K562 (cell line): ENCODE measurements around the gene MAP3K4. TPM values are rescaled to one million over a fixed set of nuclear protein-coding genes. Genes with fewer than 3 reads are reported as not detected.

Source experiments
- ATAC-seq: fragments of 200-7000 bp; cut with Tn5 transposase; 3 replicates; pipeline ENCODE4 v1.9.1; 2020; ENCODE audit warnings: moderate library complexity
- BruUV-seq: library from RNA; stranded (reverse); fragments of 400-500 nt; replicated peaks from 2 replicates; lab custom pipeline; 2021; lab: Mats Ljungman, UMichigan
- CTCF ChIA-PET: fragments of 300-600 bp; formaldehyde crosslinking; extraction: SDS; loops from one replicate; lab custom pipeline; 2021; ENCODE audit warnings: low intra/inter-chr PET ratio; lab: Yijun Ruan, JAX
- POLR2A ChIA-PET: fragments of 300-600, 350-650 bp; sonication (Branson Sonifier 250); formaldehyde crosslinking; extraction: SDS; loops from one replicate; lab custom pipeline; 2021; ENCODE audit warnings: antibody characterized with exemption, inconsistent platforms; lab: Yijun Ruan, JAX
- DNase-seq, 4 experiments: peaks; one replicate each; pipeline versions ENCODE4 v3.0.0 to v3.0.0-alpha.2; 2011 to 2018; ENCODE audit warnings: low spot score in 3 of 4, mixed read lengths in 3 of 4; ENCODE audit errors: extremely low read depth in 1 of 4
- FAIRE-seq: peaks from 2 replicates; lab custom pipeline; 2011; peaks lifted over from hg19 to GRCh38; lab: Jason Lieb, UNC
- H2AFZ ChIP-seq: 2 replicates; pipeline ENCODE4 v1.6.0; 2011; ENCODE audit warnings: low read depth, low read length, control low read depth, inconsistent platforms
- H3K27ac ChIP-seq: fragments of 200-600 bp; 3 replicates; pipeline ENCODE4 v1.8.0; 2011; ENCODE audit warnings: low read depth, mild to moderate bottlenecking, control low read depth, inconsistent platforms, low read length, moderate library complexity, mixed read lengths; ENCODE audit errors: extremely low read depth
- H3K27me3 ChIP-seq, 2 experiments: fragments of 300-600 bp in 1 of 2; 2 replicates in 1 of 2; 3 replicates in 1 of 2; pipeline versions ENCODE4 v1.6.0 to v1.8.0; 2011; ENCODE audit warnings: inconsistent platforms in 2 of 2, low read length in 2 of 2, mild to moderate bottlenecking in 1 of 2, mixed read lengths in 1 of 2, moderate library complexity in 1 of 2; ENCODE audit not compliant: control insufficient read depth in 2 of 2, insufficient read depth in 2 of 2
- H3K36me3 ChIP-seq: fragments of 300-600 bp; 3 replicates; pipeline ENCODE4 v1.8.0; 2011; ENCODE audit warnings: mild to moderate bottlenecking, low read length, inconsistent platforms; ENCODE audit not compliant: control insufficient read depth, insufficient read depth
- H3K4me1 ChIP-seq, 2 experiments: fragments of 200-600 bp in 1 of 2; replicated peaks in 1 of 2; 2 replicates in 1 of 2; 3 replicates in 1 of 2; pipeline versions ENCODE4 v1.5.1 to v1.8.0; 2011; ENCODE audit warnings: inconsistent platforms in 2 of 2, low read length in 2 of 2, mild to moderate bottlenecking in 1 of 2, mixed read lengths in 1 of 2, moderate library complexity in 1 of 2; ENCODE audit not compliant: control insufficient read depth in 2 of 2, insufficient read depth in 2 of 2
- H3K4me2 ChIP-seq: 2 replicates; pipeline ENCODE4 v1.6.1; 2011; ENCODE audit warnings: low read length, control low read depth, inconsistent platforms, mixed read lengths; ENCODE audit not compliant: insufficient read depth
- H3K4me3 ChIP-seq: fragments of 200-600 bp; sonication (generic), shearing (Covaris generic); 2 replicates; pipeline ENCODE4 v1.5.1; 2016; ENCODE audit warnings: control low read depth, inconsistent platforms
- H3K79me2 ChIP-seq: fragments of 200-600 bp; 3 replicates; pipeline ENCODE4 v1.8.0; 2011; ENCODE audit warnings: low read length, inconsistent platforms; ENCODE audit not compliant: control insufficient read depth, insufficient read depth
- H3K9ac ChIP-seq, 2 experiments: 2 replicates each; pipeline versions ENCODE4 v1.6.0 to v1.6.1; 2011; ENCODE audit warnings: low read depth in 2 of 2, low read length in 2 of 2, control low read depth in 1 of 2, inconsistent platforms in 1 of 2, mild to moderate bottlenecking in 1 of 2, mixed read lengths in 1 of 2; ENCODE audit not compliant: insufficient read depth in 1 of 2
- H3K9me1 ChIP-seq: one replicate; pipeline ENCODE4 v1.6.0; 2011; ENCODE audit warnings: inconsistent platforms, mild to moderate bottlenecking, low read length, moderate library complexity; ENCODE audit not compliant: control insufficient read depth, insufficient read depth
- H3K9me3 ChIP-seq: replicated peaks from 2 replicates; pipeline ENCODE4 v1.5.1; 2011; ENCODE audit warnings: low read depth, low read length, inconsistent platforms; ENCODE audit not compliant: control insufficient read depth, insufficient read depth
- H4K20me1 ChIP-seq: replicated peaks from 2 replicates; pipeline ENCODE4 v1.6.1; 2011; ENCODE audit warnings: low read length, inconsistent platforms, mixed read lengths; ENCODE audit not compliant: control insufficient read depth, insufficient read depth
- EP400 ChIP-seq: fragments of 450-650 bp; IDR thresholded peaks from 2 replicates; pipeline ENCODE4 v1.6.1; 2017; ENCODE audit warnings: antibody characterized with exemption, mild to moderate bottlenecking, moderate library complexity
- GABPB1 ChIP-seq: sonication (generic); formaldehyde crosslinking; IDR thresholded peaks from 2 replicates; pipeline ENCODE4 v1.8.0; 2022; ENCODE audit warnings: mild to moderate bottlenecking, missing genetic modification reagents
- GATAD2B ChIP-seq: fragments of 450-650 bp; IDR thresholded peaks from 2 replicates; pipeline ENCODE4 v1.6.1; 2017; ENCODE audit warnings: mild to moderate bottlenecking, borderline replicate concordance
- LCOR ChIP-seq: sonication (generic); formaldehyde crosslinking; IDR thresholded peaks from 2 replicates; pipeline ENCODE4 v1.8.0; 2022; ENCODE audit warnings: mild to moderate bottlenecking, missing genetic modification reagents
- LEF1 ChIP-seq: fragments of 450-650 bp; IDR thresholded peaks from 2 replicates; pipeline ENCODE4 v1.6.1; 2016; ENCODE audit warnings: mild to moderate bottlenecking
- NFXL1 ChIP-seq: fragments of 450-650 bp; formaldehyde crosslinking; IDR thresholded peaks from 2 replicates; pipeline ENCODE4 v1.4.0; 2021; ENCODE audit warnings: mild to moderate bottlenecking
- SMARCA4 ChIP-seq: fragments of 450-650 bp; IDR thresholded peaks from 2 replicates; pipeline ENCODE4 v1.6.1; 2016
- XRCC5 ChIP-seq: fragments of 200-400 bp; formaldehyde crosslinking; IDR thresholded peaks from 2 replicates; pipeline ENCODE4 v1.6.1; 2017; ENCODE audit warnings: low read depth, mild to moderate bottlenecking, low read length
- WGBS: fragments of 100-300 bp; shearing (Covaris generic); methylation state at CpG from one replicate; pipeline ENCODE4 v1.1.6; 2016; ENCODE audit warnings: low coverage, mixed read lengths; ENCODE audit not compliant: insufficient coverage; ENCODE audit errors: missing lambda C conversion rate; 5-methylcytosine and 5-hydroxymethylcytosine counted together
- in situ Hi-C: fragments of 300-500 bp; cut with MboI; formaldehyde crosslinking; loops from 4 replicates; pipeline ENCODE4 v1.15.0; 2018; ENCODE audit warnings: inconsistent platforms, mixed read lengths
- intact Hi-C: fragments of 100-400 bp; cut with micrococcal nuclease; formaldehyde crosslinking; loops from 2 replicates; pipeline ENCODE4 v1.14.2; 2022
- polyA plus RNA-seq, 8 experiments: library from polyadenylated mRNA; depleted of rRNA in 4 of 8; stranded (reverse) in 5 of 8; unstranded in 3 of 8; fragments of >200 nt; fragmentation: Nextera tagmentation in 2 of 8; fragmentation: Illumina TruSeq in 1 of 8; extraction: Ambion mirVana in 2 of 8; extraction: Trizol in 1 of 8; gene quantifications; 2 replicates each; pipeline versions ENCODE4 v1.2.1 to v1.2.3, GENCODE V29; 2011 to 2014; ENCODE audit warnings: inconsistent platforms in 1 of 8, missing spikeins in 1 of 8
- total RNA-seq, 7 experiments: library from RNA; depleted of rRNA in 6 of 7; stranded (reverse); fragments of >200 nt in 6 of 7; fragmentation: Illumina TruSeq in 2 of 7; extraction: Trizol in 2 of 7; gene quantifications; 2 replicates each; pipeline versions ENCODE4 v1.2.1 to v1.2.3, GENCODE V29; 2011 to 2021; ENCODE audit warnings: low replicate concordance in 1 of 7
- TF ChIP-seq, protein P1 (sequence below): sonication (generic); formaldehyde crosslinking; IDR thresholded peaks from 2 replicates; pipeline ENCODE4 v1.5.0; 2020; ENCODE audit warnings: missing genetic modification reagents

Gene MAP3K4
- total and polyA plus RNA-seq, 9 of the 15 experiments (the other 6 are each of a cell fraction or from before 2014, with no cell fraction given): 21.0 to 77.2 (median 48.9) TPM

DNA sequence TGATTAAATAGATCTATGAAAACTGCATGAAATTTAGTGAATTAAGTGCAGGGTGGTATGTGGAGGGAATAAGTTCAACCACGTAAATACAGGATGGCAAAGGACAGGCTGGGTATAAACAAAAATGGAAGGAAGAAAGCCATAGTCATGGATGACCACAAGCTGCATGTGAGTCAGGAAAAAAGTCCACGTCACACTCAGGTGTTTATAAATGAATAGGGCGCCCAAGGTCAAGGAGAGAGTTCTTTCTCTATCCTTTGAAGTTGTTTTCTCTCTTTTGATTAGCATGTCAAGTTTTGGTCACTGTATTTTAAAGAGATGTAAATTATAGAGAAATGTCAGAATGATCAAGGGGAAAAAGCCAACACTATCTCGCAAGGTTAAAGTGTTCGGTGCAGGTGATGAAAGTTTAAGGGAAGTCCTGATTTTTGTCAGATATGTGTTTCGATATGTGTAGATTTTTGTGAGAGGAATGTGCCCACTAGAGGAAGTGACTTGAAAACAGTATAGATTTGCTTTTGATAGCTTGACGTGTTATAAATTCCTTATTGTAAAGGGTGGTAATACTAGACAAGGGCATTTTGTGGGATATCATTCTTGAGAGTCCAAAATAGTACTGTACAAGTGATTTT lies 58.7 kb downstream of the MAP3K4 start:
- intact Hi-C loops: no loop called here

More for the DNA sequence above, 58.7 kb downstream of the MAP3K4 start:
- Histone ChIP-seq H3K36me3 (peaks cover 44% of the 10 kb centered on the region), H3K79me2 (peaks cover 8% of the 10 kb centered on the region; the same call in 2 of the 3 replicates), H3K4me3 (no peak overlapping the region), H3K27me3 (no peaks in the 10 kb centered on the region)
- in situ Hi-C loops: no loop called here
- TF ChIP-seq GABPB1 (no peak), LEF1 (no peak), LCOR (CRISPR knock-in tag) (no peak), NFXL1 (CRISPR knock-in tag) (no peak), SMARCA4 (no peak), GATAD2B (no peak), EP400 (no peak), XRCC5 (no peak)
- TF ChIP-seq, protein P1, sequence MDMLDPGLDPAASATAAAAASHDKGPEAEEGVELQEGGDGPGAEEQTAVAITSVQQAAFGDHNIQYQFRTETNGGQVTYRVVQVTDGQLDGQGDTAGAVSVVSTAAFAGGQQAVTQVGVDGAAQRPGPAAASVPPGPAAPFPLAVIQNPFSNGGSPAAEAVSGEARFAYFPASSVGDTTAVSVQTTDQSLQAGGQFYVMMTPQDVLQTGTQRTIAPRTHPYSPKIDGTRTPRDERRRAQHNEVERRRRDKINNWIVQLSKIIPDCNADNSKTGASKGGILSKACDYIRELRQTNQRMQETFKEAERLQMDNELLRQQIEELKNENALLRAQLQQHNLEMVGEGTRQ: no peak
- TF ChIP-seq, all 486 proteins: peak for 0
- FAIRE-seq (no peak), ATAC-seq (no peak), DNase-seq (no peak)
- Histone ChIP-seq H3K4me2 (no peak overlapping the region), H4K20me1 (no peaks in the 10 kb centered on the region), H3K4me1 (0 out of 5 replicates have a peak, but pooled peaks cover 0 to 2% of the 10 kb centered on the region in 2 experiments), H2AFZ (no peak overlapping the region), H3K9me1 (no peaks in the 10 kb centered on the region), H3K9ac (no peak overlapping the region), H3K27ac (no peak overlapping the region), H3K9me3 (no peaks in the 10 kb centered on the region)
- BruUV-seq: no TSS peak
- 89% methylated on average over 7 of the region's 7 CpGs for WGBS
- POLR2A ChIA-PET: interaction anchor here (2.7 kb wide), 1 partner anchor 12 kb away, joined by 15 read pairs; no protein-coding TSS in a partner anchor
- CTCF ChIA-PET: no interaction called here
